Esophagus (tissue), 2 donors: ENCODE measurements around the gene TMEM175. TPM values are rescaled to one million over a fixed set of nuclear protein-coding genes. Genes with fewer than 3 reads are reported as not detected.
"Not testable (repeated sequence)": the region's sequence is repeated elsewhere in the genome, so short reads cannot be mapped to it uniquely, and the experiment has no call there.

ENCODE experiments used
- H3K27ac ChIP-seq, 2 donors: one replicate each; pipeline ENCODE4 v1.5.1; 2013; ENCODE audit warnings: low read depth in 2 of 2, mild to moderate bottlenecking in 2 of 2, inconsistent platforms in 1 of 2, low read length in 1 of 2, moderate library complexity in 1 of 2
- H3K27me3 ChIP-seq, 2 donors: one replicate each; pipeline ENCODE4 v1.6.1; 2013; ENCODE audit warnings: low read length in 2 of 2, control low read depth in 1 of 2, mild to moderate bottlenecking in 1 of 2; ENCODE audit not compliant: insufficient read depth in 2 of 2, control insufficient read depth in 1 of 2
- H3K36me3 ChIP-seq, 2 donors: one replicate each; pipeline ENCODE4 v1.6.1; 2013; ENCODE audit warnings: low read length in 1 of 2; ENCODE audit not compliant: control insufficient read depth in 2 of 2, insufficient read depth in 2 of 2
- H3K4me1 ChIP-seq, 2 donors: one replicate each; pipeline ENCODE4 v1.6.1; 2013; ENCODE audit warnings: low read length in 1 of 2; ENCODE audit not compliant: control insufficient read depth in 2 of 2, insufficient read depth in 2 of 2
- H3K4me3 ChIP-seq, 2 donors: one replicate each; pipeline ENCODE4 v1.5.1; 2013; ENCODE audit warnings: low read length in 2 of 2, mild to moderate bottlenecking in 2 of 2, low read depth in 1 of 2, moderate library complexity in 1 of 2
- H3K9me3 ChIP-seq, 2 donors: one replicate each; pipeline ENCODE4 v1.6.1; 2013; ENCODE audit warnings: mild to moderate bottlenecking in 2 of 2, low read depth in 1 of 2, low read length in 1 of 2, moderate library complexity in 1 of 2; ENCODE audit not compliant: control insufficient read depth in 2 of 2, insufficient read depth in 1 of 2
- WGBS, 2 donors: extraction: QIAGEN DNeasy Blood & Tissue Kit; methylation state at CpG; one replicate each; pipeline ENCODE4 v1.1.7; 2013; 5-methylcytosine and 5-hydroxymethylcytosine counted together
- polyA plus RNA-seq, 2 donors: library from polyadenylated mRNA; stranded (reverse); fragments of 200-250 nt; gene quantifications; one replicate each; pipeline ENCODE4 v1.2.3, GENCODE V29; 2013
- donor health status: healthy with polysubstance abuse.
- donor health status: Bipolar disorder and iron deficiency.

The TMEM175 gene
- polyA plus RNA-seq, 2 donors, result 16.6 to 32.2 TPM

GRCh38 chr4:921830-922331, 10.4 kb upstream of the TMEM175 start:
- 88 to 89% methylated on average over 16 to 17 of the region's 17 CpGs for WGBS, 2 donors
- Histone ChIP-seq H3K4me1 (no peaks in the 10 kb centered on the region), H3K36me3 (no peaks in the 10 kb centered on the region), H3K4me3 (no peak overlapping the region), H3K27me3 (no peaks in the 10 kb centered on the region), H3K27ac (no peak overlapping the region), H3K9me3 (no peaks in the 10 kb centered on the region)

- WGBS, 2 donors, result 67 to 76% methylated on average over 18 of the region's 18 CpGs
- no peaks in the 10 kb centered on the region for H3K27me3 ChIP-seq
These were observed 7.9 kb upstream of the TMEM175 start for GRCh38 chr4:924107-925096.

GRCh38 chr4:925171-925570, 7.1 kb upstream of the TMEM175 start:
- WGBS, 2 donors, result 86% methylated on average over 9 of the region's 9 CpGs
- no peak overlapping the region for H3K4me3 ChIP-seq
- peaks cover 0 to 4% of the 10 kb centered on the region in 2 donors for H3K4me1 ChIP-seq
- peaks cover 0 to 3% of the 10 kb centered on the region in 2 donors for H3K36me3 ChIP-seq
- no peaks in the 10 kb centered on the region for H3K27me3 ChIP-seq
- no peaks in the 10 kb centered on the region for H3K9me3 ChIP-seq
- H3K27ac ChIP-seq, result no peak overlapping the region

More at GRCh38 chr4:924107-925096, 7.9 kb upstream of the TMEM175 start:
- Histone ChIP-seq H3K27ac (no peak overlapping the region), H3K9me3 (no peaks in the 10 kb centered on the region), H3K4me1 (peaks cover 0 to 4% of the 10 kb centered on the region in 2 donors), H3K4me3 (no peak overlapping the region), H3K36me3 (peaks cover 0 to 3% of the 10 kb centered on the region in 2 donors)

GRCh38 chr4:925771-926500, 6.3 kb upstream of the TMEM175 start:
- Histone ChIP-seq H3K27me3 (no peaks in the 10 kb centered on the region), H3K27ac (no peak overlapping the region), H3K9me3 (no peaks in the 10 kb centered on the region), H3K4me1 (peaks cover 3 to 6% of the 10 kb centered on the region in 2 donors), H3K4me3 (no peak overlapping the region), H3K36me3 (peaks cover 0 to 3% of the 10 kb centered on the region in 2 donors)
- 81 to 83% methylated on average over 26 of the region's 26 CpGs for WGBS, 2 donors

- WGBS, 2 donors, result 76 to 85% methylated on average over 15 to 17 of the region's 17 CpGs
- Histone ChIP-seq H3K9me3 (no peaks in the 10 kb centered on the region), H3K27ac (no peak overlapping the region), H3K27me3 (no peaks in the 10 kb centered on the region), H3K4me3 (no peak overlapping the region), H3K36me3 (peaks cover 0 to 3% of the 10 kb centered on the region in 2 donors), H3K4me1 (peaks cover 6 to 7% of the 10 kb centered on the region in 2 donors)
These were observed 5.7 kb upstream of the TMEM175 start for GRCh38 chr4:926538-926937.

GRCh38 chr4:927566-927965, 4.7 kb upstream of the TMEM175 start:
- not testable (repeated sequence) for H3K27me3 ChIP-seq, H3K4me1 ChIP-seq, H3K4me3 ChIP-seq, H3K36me3 ChIP-seq, H3K27ac ChIP-seq, H3K9me3 ChIP-seq
- 93% methylated on average over 16 to 21 of the region's 21 CpGs for WGBS, 2 donors

GRCh38 chr4:929096-929765, 3.0 kb upstream of the TMEM175 start:
- Histone ChIP-seq H3K27me3 (no peaks in the 10 kb centered on the region), H3K27ac (no peak overlapping the region), H3K36me3 (peaks cover 0 to 3% of the 10 kb centered on the region in 2 donors), H3K4me1 (peaks cover 6 to 7% of the 10 kb centered on the region in 2 donors), H3K9me3 (no peaks in the 10 kb centered on the region), H3K4me3 (no peak overlapping the region)
- 89 to 90% methylated on average over 17 of the region's 17 CpGs for WGBS, 2 donors

- H3K27ac ChIP-seq, result peak overlapping the region; percentile 21 to 80
- H3K27me3 ChIP-seq, result no peaks in the 10 kb centered on the region
- H3K36me3 ChIP-seq, result peaks cover 0 to 3% of the 10 kb centered on the region in 2 donors
- 31 to 39% methylated on average over 3 of the region's 3 CpGs for WGBS, 2 donors
- H3K4me3 ChIP-seq, result peak overlapping the region in 1 of 2 donors; percentile 98
- peaks cover 6 to 7% of the 10 kb centered on the region in 2 donors for H3K4me1 ChIP-seq
- H3K9me3 ChIP-seq, result no peaks in the 10 kb centered on the region
These were observed 2.2 kb upstream of the TMEM175 start for GRCh38 chr4:930028-930551.

- H3K27me3 ChIP-seq, result no peaks in the 10 kb centered on the region
- peak overlapping the region; percentile 98 for H3K4me3 ChIP-seq
- 36 to 45% methylated on average over 7 of the region's 7 CpGs for WGBS, 2 donors
- peaks cover 0 to 3% of the 10 kb centered on the region in 2 donors for H3K36me3 ChIP-seq
- peak overlapping the region; percentile 93 to 98 for H3K27ac ChIP-seq
- H3K9me3 ChIP-seq, result no peaks in the 10 kb centered on the region
- peaks cover 6 to 7% of the 10 kb centered on the region in 2 donors for H3K4me1 ChIP-seq
These were observed 1.4 kb upstream of the TMEM175 start for GRCh38 chr4:930827-931193.
